Embryonic facial prominence (tissue), 1 donor: ENCODE measurements around the gene ABCC1.
"Not testable (repeated sequence)": the region's sequence is repeated elsewhere in the genome, so short reads cannot be mapped to it uniquely, and the experiment has no call there.

ENCODE experiments used
- DNase-seq: peaks from one replicate; pipeline ENCODE4 v3.0.0-alpha.2; 2016; ENCODE audit errors: extremely low spot score

The ABCC1 gene

DNA sequence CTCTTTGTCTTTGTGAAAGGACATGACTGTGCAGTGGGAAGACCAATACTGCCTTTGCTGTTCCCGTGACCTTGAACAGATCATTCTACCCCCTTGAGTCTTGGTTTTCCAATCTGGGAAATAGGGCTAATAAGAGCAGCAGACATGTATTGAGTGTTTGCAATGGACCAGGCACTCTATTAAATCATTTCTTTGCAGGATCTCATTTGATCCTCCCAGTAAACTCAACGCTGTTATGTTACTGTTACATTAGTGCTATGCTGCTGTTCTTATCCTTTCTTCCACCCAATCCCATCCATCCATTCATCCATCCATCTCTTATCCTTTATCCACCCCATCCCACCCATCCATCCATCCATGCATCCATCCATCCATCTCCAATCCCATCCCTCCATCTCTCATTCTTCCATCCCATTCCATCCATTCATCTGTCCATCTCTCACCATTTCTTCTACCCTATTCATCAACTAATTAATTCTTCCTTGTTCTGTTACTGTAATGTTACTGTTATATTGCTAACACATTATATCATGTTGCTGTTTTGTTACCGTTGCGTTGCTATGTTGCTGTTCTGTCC lies 208.8 kb downstream of the ABCC1 start:
- DNase-seq = no peak

DNA sequence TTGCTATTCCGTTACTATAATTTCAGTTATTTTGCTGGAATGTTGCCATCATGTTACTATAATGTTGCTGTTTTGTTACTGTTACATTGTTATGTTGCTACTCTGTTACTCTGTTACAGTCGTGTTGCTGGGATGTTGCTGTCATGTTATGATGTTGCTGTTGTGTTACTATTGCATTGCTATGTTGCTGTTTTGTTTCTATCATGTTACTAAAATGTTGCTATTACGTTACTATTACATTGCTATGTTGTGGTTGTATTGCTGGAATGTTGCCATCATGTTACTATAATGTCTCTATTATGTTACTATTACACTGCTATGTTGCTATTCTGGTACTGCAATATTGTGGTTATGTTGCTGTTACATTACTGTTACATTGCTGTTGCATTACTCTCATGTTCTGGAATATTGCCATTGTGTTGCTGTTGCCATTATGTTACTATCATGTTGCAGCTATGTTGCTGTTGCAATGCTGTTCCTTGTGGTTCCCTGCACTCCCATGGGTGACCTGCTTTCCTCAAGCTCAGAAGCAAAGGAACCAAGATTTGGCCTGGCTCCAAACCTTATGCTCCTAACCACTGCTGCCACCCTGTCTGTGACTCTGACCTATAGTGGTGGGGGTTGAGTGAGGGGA lies 209.4 kb downstream of the ABCC1 start:
- DNase-seq = no peak

DNA sequence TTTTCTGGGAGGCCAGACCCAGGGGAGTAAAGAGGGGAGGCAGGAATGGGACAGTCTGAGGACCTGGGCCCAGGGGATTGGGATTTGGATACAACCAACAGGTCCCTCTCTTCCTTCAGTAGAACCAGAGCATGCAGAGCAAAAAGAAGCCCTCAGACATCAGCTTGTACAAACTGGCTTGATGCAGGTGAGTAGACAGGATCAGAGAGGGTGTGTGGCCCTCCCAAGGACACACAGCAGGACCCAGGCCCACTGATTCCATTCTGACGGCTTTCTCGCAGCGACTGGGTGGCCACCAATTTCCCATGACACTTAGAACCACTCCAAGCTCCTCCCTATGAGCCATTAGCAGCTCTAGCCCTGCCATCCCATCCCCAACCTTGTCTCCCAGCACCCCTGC lies 210.2 kb downstream of the ABCC1 start:
- DNase-seq = no peak

DNA sequence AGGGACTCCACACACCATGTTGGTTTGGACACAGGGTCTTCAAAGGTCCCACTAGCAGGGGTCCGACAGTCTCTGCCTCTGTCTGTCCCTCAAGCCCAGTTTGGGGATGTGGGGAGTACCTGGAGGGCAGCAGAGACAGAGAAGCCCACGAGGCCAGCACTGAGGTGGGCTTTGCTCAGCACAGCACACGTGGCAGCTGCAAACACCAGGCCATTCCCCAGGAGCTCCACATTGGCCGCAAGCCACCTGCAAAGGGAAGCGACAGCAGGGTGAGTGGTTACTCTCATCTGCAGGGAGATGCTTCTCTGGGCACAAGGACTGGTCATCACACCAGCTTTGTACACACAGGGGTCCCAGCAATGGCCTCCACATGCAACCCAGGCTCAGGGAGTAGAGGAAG lies 211.9 kb downstream of the ABCC1 start:
- no peak for DNase-seq

DNA sequence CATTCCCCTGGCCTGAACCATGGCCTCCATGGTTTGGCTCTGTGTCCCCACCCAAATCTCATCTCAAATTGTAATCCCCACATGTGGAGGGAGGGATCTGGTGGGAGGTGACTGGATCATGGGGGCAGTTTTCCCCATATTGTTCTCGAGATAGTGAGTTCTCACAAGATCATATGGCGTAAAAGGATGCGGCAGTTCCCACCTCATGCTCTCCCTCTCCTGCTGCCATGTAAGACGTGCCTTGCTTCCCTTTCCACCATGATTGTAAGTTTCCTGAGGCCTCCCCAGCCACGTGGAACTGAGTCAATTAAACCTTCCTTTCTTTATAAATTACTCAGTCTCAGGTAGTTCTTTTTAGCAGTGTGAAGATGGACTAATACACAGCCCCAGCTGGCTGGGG lies 212.4 kb downstream of the ABCC1 start:
- not testable (repeated sequence) for DNase-seq

DNA sequence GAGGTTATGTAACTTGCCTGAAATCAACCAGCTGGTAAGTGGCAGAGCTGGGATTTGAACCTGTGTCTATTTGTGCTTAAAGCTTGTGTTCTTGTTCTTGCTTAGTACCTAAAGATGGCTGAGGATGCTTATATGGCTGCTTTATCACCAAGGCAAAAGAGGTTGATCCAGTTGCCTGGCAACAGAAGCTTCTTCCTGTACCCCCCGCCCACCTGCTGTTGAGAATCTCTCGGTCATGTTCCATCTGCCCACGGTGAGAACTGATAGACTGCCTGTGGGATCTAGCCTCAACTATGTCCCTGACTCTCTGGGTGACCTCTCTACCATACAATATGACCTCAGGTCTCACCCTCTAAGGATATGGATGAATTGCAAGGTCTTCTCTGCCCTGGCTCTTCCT lies 213.2 kb downstream of the ABCC1 start:
- DNase-seq = no peak

DNA sequence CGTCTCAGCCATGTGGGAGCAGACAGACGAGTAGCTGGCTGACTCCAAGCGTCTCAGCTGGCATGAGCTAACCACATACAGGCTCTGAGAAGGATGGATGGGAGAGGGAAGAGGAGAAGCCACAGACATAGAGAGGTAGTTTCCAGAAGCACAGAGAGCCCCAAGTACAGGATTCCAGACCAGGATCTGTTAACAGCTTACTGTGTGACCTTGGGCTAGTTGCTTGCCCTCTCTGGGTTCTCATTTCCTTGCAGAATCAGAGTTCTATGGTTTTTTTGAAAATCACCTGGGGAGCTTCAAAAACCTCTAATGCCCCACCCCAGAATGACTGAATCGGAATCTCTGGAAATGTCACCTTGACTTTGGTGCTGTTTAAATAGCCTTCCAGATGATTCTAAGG lies 213.7 kb downstream of the ABCC1 start:
- no peak for DNase-seq

DNA sequence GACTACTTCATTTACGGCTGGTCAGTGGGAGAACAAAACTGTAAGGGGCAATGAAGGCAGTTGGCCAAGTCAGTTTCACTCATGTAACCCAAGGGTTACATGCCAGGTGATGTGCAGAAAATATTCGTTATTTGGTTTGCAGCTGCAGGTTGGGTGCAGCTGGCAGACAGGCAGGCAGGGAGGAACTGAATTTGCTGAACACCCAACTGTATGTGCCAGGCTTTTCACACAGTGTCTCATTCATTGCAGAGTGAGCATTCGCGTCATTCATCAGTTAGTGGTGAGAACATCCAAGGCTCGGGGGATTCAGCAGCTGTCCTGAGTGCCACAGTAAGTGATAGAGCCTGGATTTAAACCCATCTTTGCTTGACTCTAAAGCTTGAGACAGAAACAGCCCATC lies 214.2 kb downstream of the ABCC1 start:
- no peak for DNase-seq

DNA sequence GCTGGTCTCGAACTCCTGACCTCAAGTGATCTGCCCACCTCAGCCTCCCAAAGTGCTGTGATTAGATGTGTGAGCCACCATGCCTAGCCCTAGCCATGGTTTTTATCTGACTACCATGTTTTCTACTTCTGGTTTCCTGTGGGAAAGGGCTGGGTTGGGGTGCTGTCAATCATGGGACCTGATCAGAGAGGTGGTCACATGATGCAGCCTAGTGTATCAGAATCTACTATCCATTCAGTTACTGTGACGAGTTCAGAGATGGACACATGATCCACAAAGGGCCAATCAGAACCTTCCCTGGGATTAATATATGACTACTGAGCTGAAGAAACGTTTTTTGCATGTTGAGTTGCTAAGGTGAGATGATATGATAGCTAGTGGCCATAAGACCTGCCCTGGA lies 214.8 kb downstream of the ABCC1 start:
- no peak for DNase-seq

DNA sequence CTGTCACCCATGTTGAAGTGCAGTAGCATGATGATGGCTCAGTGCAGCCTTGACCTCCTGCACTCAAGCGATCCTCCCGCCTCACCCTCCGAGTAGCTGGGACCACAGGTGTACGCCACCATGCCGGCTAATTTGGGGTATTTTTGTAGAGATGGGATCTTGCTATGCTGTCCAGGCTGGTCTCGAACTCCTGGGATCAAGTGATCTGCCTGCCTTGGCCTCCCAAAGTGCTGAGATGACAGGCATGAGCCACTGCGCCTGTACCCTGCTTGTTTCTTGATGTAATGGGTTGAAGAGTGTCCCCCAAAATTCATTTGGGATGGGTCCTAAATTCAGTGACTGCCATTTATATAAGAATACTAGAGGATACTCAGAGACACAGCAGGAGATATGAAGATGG lies 216.7 kb downstream of the ABCC1 start:
- DNase-seq = no peak

DNA sequence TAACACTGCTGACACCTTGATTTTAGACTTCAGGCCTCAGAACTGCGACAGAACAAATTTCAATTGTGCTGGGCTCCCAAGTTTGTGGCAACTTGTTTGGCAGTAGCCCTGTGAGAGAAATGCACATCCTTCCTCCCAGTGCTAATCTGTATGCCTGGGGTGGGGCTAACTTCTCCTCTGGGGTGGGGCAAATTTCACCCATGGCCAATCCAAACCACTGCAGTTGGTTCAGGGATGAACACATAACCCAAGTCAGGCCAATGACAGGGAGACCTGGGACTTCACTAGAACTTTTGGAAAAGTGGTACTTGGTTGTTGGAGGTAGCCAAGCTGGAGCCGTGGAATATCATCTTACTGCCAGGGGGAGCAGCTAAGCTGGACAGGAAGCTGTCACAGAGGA lies 217.5 kb downstream of the ABCC1 start:
- DNase-seq = no peak

DNA sequence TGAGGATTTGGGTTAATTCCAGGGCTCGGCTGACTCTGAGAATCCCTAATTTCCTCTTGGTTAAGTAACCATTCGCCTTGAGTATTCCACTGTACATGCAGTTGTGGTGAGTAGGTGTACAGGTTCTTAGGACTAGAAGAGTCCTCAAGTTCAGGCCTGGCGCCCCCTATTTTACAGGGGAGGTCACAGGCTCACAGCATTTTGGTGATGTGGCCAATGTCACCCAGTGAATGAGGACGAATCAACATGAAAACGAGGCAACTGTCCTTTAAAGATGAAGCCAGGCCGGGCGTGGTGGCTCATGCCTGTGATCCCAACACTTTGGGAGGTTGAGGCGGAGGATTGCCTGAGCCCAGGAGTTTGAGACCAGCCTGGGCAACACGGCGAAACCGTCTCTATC lies 218.5 kb downstream of the ABCC1 start:
- DNase-seq = no peak

DNA sequence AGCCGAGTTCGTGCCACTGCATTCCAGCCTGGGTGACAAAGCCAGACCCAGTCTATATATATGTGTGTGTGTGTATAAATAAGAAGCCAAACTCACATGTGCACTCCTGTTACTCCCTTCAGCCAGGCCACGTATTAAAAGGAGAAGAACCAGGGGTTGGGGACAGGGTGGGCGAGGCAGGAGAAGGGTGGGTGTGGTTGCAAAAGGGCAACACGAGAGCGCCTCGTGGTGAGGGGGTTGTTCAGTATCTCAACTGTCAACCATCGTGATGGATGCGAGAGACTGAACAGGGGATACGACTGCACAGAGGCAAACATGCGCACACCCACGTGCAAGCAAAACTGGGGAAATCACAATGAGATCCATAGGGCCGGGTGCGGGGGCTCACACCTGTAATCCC lies 219.0 kb downstream of the ABCC1 start:
- DNase-seq = no peak

DNA sequence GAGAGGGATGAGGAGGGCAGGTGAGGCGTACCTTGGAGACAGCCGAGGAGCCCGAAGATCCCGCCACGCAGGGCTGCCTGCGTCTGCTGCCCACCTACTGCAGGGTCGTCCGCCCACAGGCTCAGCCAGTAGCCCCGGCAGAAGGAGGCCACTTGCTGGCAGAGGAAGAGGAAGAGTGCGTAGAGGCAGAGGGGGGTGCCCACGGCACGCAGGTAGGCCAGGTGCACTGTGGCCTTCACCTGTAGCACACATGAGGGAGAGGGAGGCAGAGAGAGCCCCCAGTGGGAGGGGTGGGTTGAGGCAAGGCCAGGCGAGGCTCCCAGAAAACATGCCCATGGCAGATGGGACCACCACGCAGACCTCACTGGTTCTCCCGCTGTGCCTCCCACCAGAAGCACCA lies 220.2 kb downstream of the ABCC1 start:
- no peak for DNase-seq

DNA sequence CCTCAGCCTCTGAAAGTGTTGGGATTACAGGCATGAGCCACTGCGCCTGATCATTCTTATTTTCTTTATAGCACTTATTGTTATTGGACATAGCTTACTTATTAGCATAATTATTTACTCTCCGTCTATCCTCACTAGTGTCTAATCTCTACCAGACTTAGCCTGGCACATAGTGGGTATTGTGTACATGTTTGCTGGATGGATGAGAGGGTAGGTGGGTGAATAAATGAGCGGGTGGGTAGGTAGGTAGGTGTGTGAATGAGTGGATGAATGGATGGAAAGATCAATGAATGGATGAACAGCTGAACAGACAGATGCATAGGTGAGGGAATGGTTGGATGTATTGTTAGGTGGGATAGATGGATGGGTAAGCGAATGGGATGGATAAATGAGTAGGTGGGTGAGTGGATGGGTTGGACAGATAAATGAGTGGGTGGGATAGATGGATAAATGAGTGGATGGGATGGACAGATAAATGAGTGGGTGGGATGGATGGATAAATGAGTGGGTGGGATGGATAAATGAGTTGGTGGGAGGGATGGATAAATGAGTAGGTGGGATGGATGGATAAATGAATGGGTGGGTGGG lies 222.0 kb downstream of the ABCC1 start:
- no peak for DNase-seq

DNA sequence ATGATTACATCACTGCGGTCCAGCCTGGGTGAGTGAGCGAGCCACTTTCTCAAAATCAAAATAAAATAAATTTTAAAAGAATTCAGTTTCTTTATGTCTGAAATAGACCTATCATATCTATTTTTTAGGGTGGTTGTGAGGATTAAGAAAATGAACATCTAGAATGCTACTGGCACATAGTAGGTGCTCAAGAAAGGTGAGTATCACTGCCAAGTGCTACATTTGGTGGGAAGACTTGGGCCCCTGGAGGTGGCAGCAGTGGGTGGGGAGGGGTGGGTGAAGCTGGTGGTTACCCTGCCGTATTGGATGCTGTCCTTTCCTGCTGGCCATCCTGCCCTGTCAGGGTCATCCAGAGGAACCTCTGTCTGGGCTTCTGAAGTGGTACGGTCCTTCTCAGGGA lies 223.6 kb downstream of the ABCC1 start:
- no peak for DNase-seq

DNA sequence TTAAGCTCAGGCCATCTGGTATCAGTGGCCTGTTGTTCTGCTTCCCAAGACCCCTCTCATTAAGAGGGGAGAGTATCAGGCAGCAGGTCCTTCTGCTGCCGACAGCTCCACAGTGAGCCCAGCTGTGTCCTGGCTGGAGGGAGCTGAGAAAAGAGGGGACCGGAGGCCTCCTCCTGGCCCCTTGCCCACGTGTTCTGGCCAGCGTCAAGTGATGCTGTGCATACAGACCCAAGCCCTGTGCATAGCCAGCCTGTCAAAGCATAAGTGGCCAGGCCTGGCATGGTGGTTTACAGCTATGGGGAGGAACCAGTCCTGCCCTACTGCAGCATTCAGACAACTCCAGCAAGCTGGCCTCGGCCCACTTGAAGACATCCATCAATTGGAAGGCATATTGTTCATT lies 225.9 kb downstream of the ABCC1 start:
- no peak for DNase-seq

DNA sequence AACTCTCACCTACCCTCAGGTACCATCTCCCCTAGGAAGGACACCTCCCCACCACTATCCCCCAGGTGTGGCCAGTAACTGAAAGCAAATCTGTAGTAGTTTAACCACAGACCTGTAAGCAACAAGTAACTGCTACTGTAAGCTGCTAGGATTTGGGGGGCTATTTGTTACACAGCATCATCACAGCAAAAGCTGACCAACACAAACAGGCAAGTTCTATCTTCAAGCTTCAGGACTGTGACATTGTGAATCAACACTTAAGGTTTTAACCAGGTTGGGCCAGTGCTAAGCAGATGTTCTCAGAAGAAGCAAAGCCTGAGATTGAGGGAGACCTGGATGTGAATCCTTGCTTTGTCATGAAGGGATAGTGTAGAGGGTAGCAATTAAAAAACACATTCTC lies 226.9 kb downstream of the ABCC1 start:
- DNase-seq = no peak

DNA sequence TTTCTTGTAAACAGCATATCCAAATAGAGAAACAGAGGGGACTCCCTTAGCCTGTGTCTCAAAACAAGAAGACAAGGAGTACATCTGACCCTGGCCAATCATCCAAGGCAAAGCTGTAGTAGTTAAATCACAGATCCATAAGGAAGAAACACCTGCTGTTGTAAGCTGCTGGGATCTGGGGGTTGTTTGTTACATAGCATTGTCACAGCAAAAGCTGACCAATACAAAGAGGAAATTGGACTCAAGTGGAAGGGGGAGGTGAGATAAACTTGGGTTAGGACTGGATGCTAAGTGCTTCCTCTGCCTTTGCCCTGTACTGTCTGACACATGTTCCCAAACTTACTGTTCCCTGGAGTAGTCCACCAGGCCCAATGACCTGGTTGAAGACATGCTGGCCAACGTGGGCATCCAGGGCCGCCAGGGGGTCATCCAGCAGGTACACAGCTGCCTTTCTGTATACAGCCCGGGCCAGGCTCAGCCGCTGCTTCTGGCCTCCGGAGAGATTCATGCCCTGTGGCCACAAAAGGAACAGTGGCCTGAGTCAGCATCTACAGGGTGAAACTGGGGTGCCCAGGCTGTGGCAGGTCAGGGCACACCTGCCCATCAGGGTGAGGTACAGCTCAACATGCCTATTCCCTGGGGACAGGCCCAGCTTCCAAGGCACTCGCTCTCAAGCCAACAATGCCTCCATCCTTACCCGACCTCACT lies 229.2 kb downstream of the ABCC1 start:
- DNase-seq = no peak

DNA sequence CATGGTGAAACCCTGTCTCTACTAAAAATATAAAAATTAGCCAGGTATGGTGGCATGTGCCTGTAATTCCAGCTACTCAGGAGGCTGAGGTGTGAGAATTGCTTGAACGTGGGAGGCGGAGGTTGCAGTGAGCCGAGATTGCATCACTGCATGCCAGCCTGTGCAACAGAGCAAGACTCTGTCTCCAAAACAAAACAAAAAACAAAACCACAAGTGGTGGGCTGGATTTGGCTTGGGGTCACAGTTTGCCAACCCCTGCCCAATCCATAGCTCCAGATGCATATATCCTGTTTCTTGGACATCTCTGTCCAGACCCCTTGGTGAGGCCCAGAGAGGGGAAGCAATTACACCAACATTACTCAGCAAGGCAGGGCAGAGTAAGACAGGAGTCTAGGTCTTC lies 232.3 kb downstream of the ABCC1 start:
- DNase-seq = not testable (repeated sequence)

DNA sequence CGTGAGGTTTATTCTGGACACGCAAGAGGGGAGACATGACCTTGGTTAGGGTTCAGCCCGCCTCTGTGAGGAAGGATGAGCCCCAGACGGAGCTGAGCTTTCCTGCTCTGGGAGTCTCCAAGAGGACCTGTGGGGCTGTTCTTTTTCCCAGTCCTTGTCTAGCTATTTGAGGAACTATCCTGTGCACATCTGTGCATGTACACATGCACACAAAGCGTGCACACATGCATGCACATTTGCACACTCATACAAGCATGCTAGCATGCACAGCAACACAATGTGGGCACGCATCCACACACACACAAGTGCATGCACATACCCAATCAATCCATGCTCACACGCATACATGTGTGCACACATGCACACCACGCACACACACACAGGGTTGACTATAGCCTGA lies 233.5 kb downstream of the ABCC1 start:
- DNase-seq = no peak

DNA sequence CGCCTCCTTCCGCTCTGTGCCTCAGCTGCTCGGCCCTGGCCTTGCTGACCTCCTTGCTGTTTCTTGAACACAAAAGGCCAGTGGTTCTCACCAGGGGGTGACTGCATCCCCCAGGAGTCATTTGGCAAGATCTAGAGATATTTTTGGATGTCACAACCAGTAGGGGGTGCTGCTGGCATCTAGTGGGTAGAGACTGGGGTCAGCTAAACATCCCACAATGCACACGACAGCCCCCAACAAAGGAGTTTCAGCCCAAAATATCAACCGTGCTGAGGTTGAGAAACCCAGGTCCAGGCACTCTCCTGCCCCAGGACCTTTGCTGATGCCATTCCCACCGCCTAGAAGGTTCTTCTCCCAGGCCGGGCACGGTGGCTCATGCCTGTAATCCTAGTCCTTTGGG lies 234.1 kb downstream of the ABCC1 start:
- DNase-seq = no peak

DNA sequence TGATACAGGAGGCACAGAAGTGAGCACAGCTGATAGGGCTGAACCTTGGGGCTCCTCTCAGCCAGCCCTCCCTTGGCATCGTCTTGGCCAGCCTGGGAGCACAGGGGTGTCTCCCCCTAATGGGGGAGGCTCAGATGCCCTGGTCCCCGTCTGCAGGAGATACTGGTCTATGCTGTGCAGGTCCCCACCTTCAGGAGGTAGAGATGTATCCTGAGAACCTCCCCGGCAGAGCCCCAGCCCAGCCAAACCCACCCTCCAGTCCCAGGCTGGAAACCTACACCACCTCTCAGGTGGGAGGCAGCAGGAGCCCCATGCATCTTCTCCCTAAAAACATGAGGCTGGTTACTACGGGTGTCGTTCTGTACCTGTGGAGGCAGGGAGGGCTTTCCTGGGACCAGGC lies 235.2 kb downstream of the ABCC1 start:
- DNase-seq = no peak
